Dendritic cell treated with granulocyte-macrophage colony-stimulating factor and Interleukin-4, amounts not matched to agents 40 ng/mL and 50 ng/mL, for 4 days (primary cell): Measurements from ENCODE around the gene LGI4.

Experiments used
- H3K27ac Mint-ChIP-seq: one replicate; pipeline ENCODE4 v1.8.0; 2022; ENCODE audit warnings: mild to moderate bottlenecking, mixed read lengths
- H3K27me3 Mint-ChIP-seq: one replicate; pipeline ENCODE4 v1.8.0; 2022; ENCODE audit warnings: mild to moderate bottlenecking, mixed read lengths
- H3K36me3 Mint-ChIP-seq: one replicate; pipeline ENCODE4 v1.8.0; 2022; ENCODE audit warnings: low read depth, mixed read lengths
- H3K4me1 Mint-ChIP-seq: one replicate; pipeline ENCODE4 v1.8.0; 2022; ENCODE audit warnings: low read depth, mixed read lengths
- H3K4me3 Mint-ChIP-seq: one replicate; pipeline ENCODE4 v1.8.0; 2022; ENCODE audit warnings: mild to moderate bottlenecking, moderate library complexity, mixed read lengths
- H3K9me3 Mint-ChIP-seq: one replicate; pipeline ENCODE4 v1.8.0; 2022; ENCODE audit warnings: mixed read lengths
- intact Hi-C: fragments of 100-400 bp; cut with micrococcal nuclease; formaldehyde crosslinking; loops from one replicate; pipeline ENCODE4 v1.15.0; 2022

The LGI4 gene

DNA sequence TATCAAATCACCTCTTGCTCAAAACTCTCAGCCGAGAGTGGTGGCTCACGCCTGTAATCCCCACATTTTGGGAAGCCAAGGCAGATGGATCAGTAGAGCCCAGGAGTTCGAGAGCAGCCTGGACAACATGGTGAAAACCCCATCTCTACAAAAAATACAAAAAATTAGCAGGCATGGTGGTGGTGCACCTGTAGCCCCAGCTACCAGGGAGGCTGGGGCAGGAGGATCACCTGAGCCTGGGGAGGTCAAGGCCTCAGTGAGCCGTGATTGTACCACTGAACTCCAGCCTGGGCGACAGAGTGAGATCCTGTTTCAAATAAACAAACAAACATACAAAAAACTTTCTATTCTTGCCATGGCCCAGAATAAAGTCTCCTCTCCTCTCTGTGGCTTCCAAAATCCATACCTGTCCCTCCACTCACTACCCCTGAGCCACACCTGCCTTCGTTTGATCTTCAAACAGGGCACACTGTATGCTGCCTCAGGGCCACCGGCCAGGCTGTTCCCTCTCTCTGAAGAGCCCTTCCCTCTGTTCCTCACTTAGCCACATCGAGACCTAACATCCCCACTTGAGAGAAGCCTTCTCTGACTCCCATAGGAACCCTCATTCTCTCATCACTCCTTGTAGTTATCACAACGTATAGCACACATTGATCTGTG is 6.3 kb downstream of the LGI4 start:
- Mint-ChIP-seq H3K27me3 (peaks cover 19% of the 10 kb centered on the region), H3K4me1 (peaks cover 24% of the 10 kb centered on the region), H3K4me3 (no peak overlapping the region), H3K9me3 (no peaks in the 10 kb centered on the region), H3K36me3 (peaks cover 5% of the 10 kb centered on the region), H3K27ac (no peak overlapping the region)
- intact Hi-C loops = no loop called here

DNA sequence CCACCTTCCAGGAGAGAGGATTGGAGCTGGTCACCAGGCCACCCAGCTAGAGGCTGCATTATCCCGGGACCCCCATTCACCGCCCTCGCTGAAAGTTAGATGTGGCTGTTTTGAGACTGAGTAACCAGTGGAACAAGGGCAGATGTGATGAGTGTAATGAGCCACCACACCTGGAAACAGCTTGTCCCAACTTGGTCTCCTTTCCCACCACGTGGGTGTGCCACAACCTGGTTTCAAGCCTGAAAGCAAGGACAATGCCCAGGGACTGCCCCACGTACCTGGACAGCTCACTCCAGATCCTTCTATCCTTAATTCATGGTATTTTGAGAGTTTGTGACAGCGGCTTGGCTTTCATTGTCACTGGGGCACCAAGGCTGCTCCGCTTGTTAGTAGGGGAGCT is 7.0 kb downstream of the LGI4 start:
- Mint-ChIP-seq H3K4me1 (peaks cover 29% of the 10 kb centered on the region), H3K9me3 (no peaks in the 10 kb centered on the region), H3K27me3 (peaks cover 17% of the 10 kb centered on the region), H3K36me3 (peaks cover 5% of the 10 kb centered on the region), H3K27ac (no peak overlapping the region), H3K4me3 (no peak overlapping the region)
- intact Hi-C loops = no loop called here

DNA sequence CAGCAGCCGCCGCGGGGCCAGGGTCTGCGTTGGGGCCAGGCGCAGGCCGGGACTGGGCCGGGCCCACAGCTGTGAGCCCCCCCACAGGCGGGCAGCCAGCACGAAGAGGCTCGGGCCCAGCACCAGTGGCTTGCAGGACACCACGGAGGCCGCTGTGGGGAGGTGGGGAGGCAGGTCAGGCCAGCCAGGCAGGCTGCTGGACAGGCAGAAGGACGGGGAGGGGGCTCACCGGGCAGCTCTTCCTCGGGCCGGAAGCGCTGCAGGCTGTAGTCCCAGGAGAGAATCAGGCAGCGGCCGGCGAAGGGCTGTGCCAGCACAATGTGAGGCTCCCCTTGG is 8.3 kb downstream of the LGI4 start:
- no peaks in the 10 kb centered on the region for H3K9me3 Mint-ChIP-seq
- intact Hi-C loops = no loop called here
- peaks cover 9% of the 10 kb centered on the region for H3K27me3 Mint-ChIP-seq
- peaks cover 5% of the 10 kb centered on the region for H3K36me3 Mint-ChIP-seq
- H3K4me1 Mint-ChIP-seq = peaks cover 37% of the 10 kb centered on the region
- no peak overlapping the region for H3K4me3 Mint-ChIP-seq
- no peak overlapping the region for H3K27ac Mint-ChIP-seq

DNA sequence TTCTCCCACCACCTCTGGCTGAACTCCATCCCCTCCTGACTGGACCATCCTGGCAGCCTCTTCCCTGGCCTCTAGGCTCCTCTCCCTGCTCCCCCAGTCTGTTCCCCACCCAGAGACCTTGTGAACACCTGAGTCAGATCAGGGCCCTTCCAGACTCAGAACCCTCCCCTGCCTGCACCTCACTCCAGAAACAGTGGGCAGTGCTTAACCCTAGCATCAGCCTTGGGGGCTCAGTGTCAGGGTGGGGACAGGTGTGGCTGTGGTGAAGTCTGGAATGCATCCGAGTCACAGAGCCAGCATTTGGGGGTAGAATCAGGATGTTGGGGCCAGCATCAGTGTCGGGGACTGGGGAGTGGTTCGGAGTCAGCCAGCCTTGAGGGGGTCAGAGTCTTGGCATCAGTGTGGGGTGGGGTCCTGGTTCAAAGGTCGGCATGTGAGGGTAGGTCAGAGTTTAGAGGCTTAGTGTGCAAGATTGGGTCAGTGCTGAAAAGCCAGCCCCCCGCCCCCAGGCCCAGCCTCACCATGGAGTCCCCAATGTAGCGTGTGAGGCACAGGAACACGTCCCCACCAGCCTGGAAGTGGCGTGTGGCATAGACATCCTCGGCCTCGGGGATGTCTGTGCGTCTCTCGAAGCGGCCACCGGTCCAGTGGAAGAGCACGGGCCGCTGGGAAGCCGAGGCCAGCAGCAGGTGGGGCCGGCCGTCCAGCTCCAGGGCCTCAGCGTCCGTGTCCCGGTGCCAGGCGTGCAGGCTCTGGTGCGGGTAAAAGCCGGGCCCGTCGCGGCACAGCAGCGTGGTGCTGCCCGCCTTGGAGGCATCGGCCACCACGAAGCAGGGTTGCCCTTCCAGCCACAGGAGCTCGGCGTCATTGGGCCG is 8.9 kb downstream of the LGI4 start:
- H3K4me3 Mint-ChIP-seq = no peak overlapping the region
- no peaks in the 10 kb centered on the region for H3K9me3 Mint-ChIP-seq
- peak overlapping the region; percentile 88 for H3K27ac Mint-ChIP-seq
- peaks cover 5% of the 10 kb centered on the region for H3K36me3 Mint-ChIP-seq
- H3K4me1 Mint-ChIP-seq = peaks cover 43% of the 10 kb centered on the region
- intact Hi-C loops = no loop called here
- H3K27me3 Mint-ChIP-seq = peaks cover 9% of the 10 kb centered on the region

DNA sequence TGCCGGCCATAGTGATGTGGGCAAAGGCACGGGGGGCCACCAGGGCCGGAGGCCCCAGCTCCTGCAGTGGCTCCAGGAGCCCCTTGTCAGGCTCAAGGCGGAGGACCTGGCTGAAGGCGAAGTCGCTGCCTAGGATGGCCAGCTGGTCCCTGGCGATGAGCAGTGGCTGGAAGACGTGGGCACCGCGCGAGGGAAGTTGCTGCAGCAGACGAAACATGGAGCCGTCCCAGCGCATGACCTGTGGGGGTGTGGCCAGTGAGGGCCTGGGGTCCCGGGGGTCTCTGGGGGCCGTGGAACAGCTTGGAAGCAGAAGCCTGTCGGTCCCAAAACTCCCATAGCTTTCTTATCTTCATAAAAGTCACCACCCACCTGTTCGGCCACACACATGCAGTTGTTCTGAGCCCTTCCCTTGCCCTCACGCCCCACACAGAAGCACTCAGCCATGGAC is 9.6 kb downstream of the LGI4 start:
- H3K27me3 Mint-ChIP-seq = peaks cover 9% of the 10 kb centered on the region
- peaks cover 5% of the 10 kb centered on the region for H3K36me3 Mint-ChIP-seq
- H3K4me3 Mint-ChIP-seq = no peak overlapping the region
- H3K27ac Mint-ChIP-seq = peak overlapping the region; percentile 88
- peaks cover 50% of the 10 kb centered on the region for H3K4me1 Mint-ChIP-seq
- H3K9me3 Mint-ChIP-seq = no peaks in the 10 kb centered on the region
- intact Hi-C loops = no loop called here

DNA sequence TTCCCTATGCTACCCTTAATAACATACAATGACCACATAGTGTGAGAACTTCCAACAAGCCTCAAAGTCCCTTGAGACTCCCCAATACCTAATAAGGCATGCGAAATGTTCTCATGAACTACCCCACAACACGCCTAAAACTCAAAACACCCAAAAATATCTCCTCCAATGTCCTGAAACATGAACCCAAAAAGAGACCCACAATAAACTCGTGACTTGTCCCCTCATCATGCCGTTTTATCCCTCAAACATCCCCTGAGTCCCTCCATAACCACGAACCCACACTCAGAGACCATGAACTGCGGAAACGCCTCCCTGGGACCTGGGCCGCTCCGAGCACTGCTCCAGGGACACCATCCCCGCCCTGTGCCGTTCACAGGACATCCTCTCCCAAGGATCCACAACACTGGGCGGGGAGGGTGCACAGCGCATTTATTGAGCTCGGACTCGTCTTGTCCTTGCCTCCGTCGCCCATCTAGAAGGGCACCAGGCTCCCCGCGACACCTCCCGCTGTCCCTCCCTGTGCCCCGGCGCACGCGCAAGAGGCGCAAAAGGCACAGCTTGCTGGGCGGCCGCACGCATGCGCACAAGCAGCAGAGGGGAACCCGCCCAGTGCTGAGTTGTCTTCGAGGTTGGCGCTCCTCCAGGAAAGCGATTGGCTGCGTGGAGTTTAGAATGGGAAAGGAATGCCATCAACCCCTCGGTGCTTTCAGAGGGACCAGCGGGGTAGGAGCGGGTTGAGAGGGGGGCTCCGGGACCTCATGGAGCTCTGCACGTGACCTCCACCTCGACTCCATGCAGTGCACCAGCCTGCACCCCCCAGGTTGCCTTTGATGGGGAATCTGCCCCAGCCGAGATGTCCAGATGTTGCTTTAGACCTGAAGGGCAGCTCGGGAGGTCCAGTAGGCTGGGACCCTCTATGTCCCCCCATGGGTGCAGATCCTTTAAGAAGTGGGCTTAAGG is 10.5 kb downstream of the LGI4 start:
- Mint-ChIP-seq H3K4me1 (peaks cover 59% of the 10 kb centered on the region), H3K27me3 (peaks cover 10% of the 10 kb centered on the region), H3K4me3 (peak overlapping the region; percentile 77), H3K27ac (peak overlapping the region; percentile 88), H3K9me3 (no peaks in the 10 kb centered on the region), H3K36me3 (peaks cover 5% of the 10 kb centered on the region)
- intact Hi-C loops = no loop called here

DNA sequence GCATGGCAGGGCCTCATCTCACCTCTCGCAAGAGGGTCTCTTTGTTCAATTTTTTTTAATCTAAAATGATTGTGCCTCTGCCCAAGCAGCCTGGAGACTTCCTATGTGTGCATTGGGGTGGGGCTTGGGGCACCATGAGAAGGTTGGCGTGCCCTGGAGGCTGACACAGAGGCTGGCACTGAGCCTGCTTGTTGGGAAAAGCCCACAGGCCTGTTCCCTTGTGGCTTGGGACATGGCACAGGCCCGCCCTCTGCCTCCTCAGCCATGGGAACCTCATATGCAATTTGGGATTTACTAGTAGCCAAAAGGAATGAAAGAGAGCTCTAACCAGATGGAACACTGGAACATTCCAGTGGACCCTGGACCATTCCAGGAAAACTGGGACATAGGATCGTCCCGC is 11.3 kb downstream of the LGI4 start:
- H3K4me1 Mint-ChIP-seq = peaks cover 68% of the 10 kb centered on the region
- H3K36me3 Mint-ChIP-seq = peaks cover 5% of the 10 kb centered on the region
- H3K9me3 Mint-ChIP-seq = no peaks in the 10 kb centered on the region
- intact Hi-C loops = no loop called here
- peak overlapping the region; percentile 88 for H3K27ac Mint-ChIP-seq
- H3K27me3 Mint-ChIP-seq = peaks cover 9% of the 10 kb centered on the region
- H3K4me3 Mint-ChIP-seq = peak overlapping the region; percentile 25

DNA sequence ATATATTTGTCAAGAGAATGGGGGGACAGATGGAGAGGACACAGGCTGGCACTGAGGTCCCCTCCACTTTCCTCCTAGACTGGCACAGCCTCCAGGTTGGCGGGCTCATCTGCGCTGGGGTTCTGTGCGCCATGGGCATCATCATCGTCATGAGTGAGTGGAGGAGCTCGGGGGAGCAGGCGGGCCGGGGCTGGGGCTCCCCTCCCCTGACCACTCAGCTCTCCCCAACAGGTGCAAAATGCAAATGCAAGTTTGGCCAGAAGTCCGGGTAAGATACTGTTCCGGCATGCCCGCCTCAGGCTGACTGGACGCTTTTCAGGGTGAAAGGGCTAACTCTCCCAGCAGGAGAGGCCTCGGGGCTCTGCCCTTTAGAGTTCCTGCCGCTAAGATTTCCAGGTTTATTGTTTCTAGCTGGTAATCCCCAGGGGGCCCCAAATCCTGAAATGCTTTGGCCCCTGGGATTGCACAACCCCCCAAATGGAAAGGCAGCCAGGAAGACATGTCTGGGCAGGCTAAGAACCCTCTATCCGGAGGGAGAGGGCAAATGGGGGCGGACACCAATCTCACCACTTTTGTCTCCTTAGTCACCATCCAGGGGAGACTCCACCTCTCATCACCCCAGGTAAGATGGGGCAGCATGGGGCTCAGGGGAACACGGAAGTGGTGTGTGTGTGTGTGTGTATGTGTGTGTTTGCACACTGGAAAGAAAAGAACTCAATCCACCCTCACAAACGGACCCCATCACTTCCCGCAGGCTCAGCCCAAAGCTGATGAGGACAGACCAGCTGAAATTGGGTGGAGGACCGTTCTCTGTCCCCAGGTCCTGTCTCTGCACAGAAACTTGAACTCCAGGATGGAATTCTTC is 11.9 kb downstream of the LGI4 start:
- H3K36me3 Mint-ChIP-seq = peaks cover 5% of the 10 kb centered on the region
- peaks cover 74% of the 10 kb centered on the region for H3K4me1 Mint-ChIP-seq
- no peaks in the 10 kb centered on the region for H3K9me3 Mint-ChIP-seq
- peaks cover 16% of the 10 kb centered on the region for H3K27me3 Mint-ChIP-seq
- no peak overlapping the region for H3K4me3 Mint-ChIP-seq
- intact Hi-C loops = no loop called here
- peak overlapping the region; percentile 88 for H3K27ac Mint-ChIP-seq

DNA sequence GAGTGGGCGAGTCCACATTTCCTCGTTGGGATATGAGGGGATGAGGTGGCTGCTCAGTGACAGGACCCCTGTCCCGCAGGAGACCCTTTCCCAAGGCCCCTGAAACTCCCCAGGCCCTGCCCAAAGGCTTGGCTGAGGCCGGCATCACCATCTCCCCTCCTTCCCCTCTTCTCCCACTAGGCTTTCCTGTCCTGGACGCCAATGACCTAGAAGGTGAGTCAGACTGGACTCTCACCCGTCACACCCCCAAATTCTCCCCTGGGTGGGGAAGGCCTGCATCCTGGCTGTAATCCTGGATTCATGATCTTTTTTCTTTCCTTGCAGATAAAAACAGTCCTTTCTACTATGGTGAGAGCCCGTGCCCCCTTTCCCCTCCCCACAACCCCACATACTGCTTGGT is 14.0 kb downstream of the LGI4 start:
- Mint-ChIP-seq H3K27ac (peak overlapping the region; percentile 80), H3K27me3 (peaks cover 33% of the 10 kb centered on the region), H3K36me3 (peaks cover 5% of the 10 kb centered on the region), H3K4me1 (peaks cover 78% of the 10 kb centered on the region), H3K9me3 (no peaks in the 10 kb centered on the region), H3K4me3 (no peak overlapping the region)
- intact Hi-C loops = no loop called here

DNA sequence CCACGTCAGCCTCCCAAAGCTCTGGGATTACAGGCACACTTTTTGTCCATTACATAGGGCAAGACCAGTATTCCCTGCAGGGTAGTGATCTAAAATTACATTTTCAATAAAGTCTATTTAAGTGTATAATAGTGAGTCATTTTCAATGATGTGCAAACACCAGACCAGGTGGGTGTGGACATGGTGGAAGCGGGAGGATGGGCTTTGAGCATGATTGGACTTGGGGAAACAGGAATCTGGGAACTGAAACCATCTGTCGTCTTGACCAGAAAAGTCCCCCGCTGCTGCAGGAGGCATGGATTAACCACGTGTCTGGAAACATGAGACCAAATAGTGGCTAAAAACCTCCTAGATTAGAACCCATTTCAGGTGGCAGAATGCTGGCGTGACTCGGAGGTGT is 14.4 kb downstream of the LGI4 start:
- H3K27me3 Mint-ChIP-seq = peaks cover 33% of the 10 kb centered on the region
- intact Hi-C loops = no loop called here
- no peak overlapping the region for H3K4me3 Mint-ChIP-seq
- peaks cover 74% of the 10 kb centered on the region for H3K4me1 Mint-ChIP-seq
- no peaks in the 10 kb centered on the region for H3K9me3 Mint-ChIP-seq
- peaks cover 5% of the 10 kb centered on the region for H3K36me3 Mint-ChIP-seq
- H3K27ac Mint-ChIP-seq = peak overlapping the region; percentile 80

DNA sequence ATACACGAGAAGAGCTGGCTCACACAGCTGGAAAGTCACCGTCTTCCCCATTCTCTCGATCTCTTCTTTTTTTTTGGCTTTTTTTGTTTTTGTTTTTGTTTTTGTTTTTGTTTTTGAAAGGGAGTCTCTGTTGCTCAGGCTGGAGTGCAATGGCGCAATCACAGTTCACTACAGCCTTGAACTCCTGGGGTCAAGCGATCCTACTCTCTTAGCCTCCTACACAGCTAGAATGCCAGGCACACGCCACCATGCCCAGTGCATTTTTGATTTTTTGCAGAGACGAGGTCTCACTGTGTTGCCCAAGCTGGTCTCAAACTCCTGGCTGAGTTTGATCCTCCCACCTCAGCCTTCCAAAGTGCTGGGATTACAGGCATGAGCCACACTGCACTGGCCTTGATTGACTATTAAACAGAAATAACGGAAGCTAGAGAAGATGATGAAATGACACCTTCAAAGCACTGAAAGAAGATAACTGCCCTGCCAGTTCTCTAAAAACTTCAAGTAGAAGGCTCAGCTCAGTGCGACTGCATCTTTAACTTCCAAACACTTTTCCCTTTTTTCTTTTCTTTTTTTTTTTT is 15.2 kb downstream of the LGI4 start:
- Mint-ChIP-seq H3K27me3 (peaks cover 40% of the 10 kb centered on the region), H3K36me3 (peaks cover 5% of the 10 kb centered on the region), H3K27ac (peak overlapping the region; percentile 80), H3K4me1 (peaks cover 73% of the 10 kb centered on the region), H3K9me3 (no peaks in the 10 kb centered on the region), H3K4me3 (no peak overlapping the region)
- intact Hi-C loops = no loop called here

DNA sequence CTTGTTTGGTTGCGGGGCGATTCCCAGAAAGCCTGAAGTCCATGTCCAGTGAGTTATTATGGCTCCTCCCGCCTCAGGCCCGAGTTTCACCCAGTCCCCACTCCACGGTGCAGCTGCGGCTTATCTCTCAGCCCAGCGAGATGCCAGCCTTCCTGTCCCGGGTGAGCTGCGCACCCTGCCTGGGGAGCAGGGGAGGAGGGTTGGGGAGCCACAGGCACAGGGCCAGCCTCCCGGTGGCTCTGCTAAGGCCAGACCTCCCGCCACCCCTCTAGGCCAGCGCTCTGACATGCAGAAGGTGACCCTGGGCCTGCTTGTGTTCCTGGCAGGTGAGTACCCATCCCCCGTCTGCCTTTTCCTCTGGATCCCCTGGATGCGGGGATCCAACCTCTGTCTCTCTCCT is 15.8 kb downstream of the LGI4 start:
- peaks cover 2% of the 10 kb centered on the region for H3K36me3 Mint-ChIP-seq
- H3K4me3 Mint-ChIP-seq = no peak overlapping the region
- peaks cover 72% of the 10 kb centered on the region for H3K4me1 Mint-ChIP-seq
- peaks cover 41% of the 10 kb centered on the region for H3K27me3 Mint-ChIP-seq
- peak overlapping the region; percentile 80 for H3K27ac Mint-ChIP-seq
- no peaks in the 10 kb centered on the region for H3K9me3 Mint-ChIP-seq
- intact Hi-C loops = no loop called here
